ENCODE results near the gene KLK1. TPM values are rescaled to one million over a fixed set of nuclear protein-coding genes. Genes with fewer than 3 reads are reported as not detected.

The KLK1 gene
- total and polyA plus RNA-seq, 7 donors: 0.08 to 0.48 (median 0.33) TPM; not detected in 3

DNA sequence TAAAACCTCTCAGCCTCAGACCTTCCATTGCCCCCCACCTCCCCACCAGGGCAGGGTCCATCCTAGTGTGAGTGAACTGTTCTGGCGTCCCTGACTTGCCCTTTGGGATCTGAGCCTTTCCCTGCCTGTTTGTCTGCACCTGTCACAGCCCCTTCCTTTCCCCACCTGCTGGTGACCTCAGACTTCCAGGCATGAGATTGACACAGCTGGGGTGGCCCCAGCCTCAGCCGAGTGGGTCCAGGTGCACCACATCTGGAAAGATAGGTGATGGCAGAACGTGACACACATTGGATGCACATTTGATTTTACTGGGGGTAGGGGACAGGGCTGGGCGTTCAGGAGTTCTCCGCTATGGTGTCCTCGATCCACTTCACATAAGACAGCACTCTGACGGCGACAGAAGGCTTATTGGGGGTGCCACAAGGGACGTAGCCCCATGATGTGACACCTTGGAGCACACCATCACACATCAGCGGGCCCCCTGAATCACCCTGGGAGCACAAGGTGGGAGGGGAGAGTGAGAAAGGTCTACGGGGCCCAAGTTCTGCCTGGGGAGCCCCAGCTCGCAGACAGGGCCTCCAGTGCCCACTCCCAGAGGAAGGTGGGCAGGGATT is 4.6 kb downstream of the KLK1 start:
- Histone ChIP-seq H3K9me3 (no peaks in the 10 kb centered on the region), H3K4me3 (no peak overlapping the region), H3K27ac (no peak overlapping the region), H3K27me3 (ENCODE audit: insufficient read depth in 3 of 3, low read length in 2 of 3) (peaks cover 0 to 78% (median 32%) of the 10 kb centered on the region in 3 donors), H3K4me1 (no peaks in the 10 kb centered on the region), H3K36me3 (ENCODE audit: insufficient read depth in 1 of 2, low read depth in 1 of 2) (no peaks in the 10 kb centered on the region)
- intact Hi-C loops (cut with DNase I): loop anchor here in 1 of 2 donors (10.0 kb wide), 1 partner anchor 286 kb away; the partner anchor contains the start of gene CTU1
- ATAC-seq (no peak), DNase-seq (no peak)
- TF ChIP-seq CTCF (IDR thresholded peaks at IDR 0.05): no peak
- WGBS, 3 donors: 50 to 58% (median 53%) methylated on average over 12 of the region's 12 CpGs

DNA sequence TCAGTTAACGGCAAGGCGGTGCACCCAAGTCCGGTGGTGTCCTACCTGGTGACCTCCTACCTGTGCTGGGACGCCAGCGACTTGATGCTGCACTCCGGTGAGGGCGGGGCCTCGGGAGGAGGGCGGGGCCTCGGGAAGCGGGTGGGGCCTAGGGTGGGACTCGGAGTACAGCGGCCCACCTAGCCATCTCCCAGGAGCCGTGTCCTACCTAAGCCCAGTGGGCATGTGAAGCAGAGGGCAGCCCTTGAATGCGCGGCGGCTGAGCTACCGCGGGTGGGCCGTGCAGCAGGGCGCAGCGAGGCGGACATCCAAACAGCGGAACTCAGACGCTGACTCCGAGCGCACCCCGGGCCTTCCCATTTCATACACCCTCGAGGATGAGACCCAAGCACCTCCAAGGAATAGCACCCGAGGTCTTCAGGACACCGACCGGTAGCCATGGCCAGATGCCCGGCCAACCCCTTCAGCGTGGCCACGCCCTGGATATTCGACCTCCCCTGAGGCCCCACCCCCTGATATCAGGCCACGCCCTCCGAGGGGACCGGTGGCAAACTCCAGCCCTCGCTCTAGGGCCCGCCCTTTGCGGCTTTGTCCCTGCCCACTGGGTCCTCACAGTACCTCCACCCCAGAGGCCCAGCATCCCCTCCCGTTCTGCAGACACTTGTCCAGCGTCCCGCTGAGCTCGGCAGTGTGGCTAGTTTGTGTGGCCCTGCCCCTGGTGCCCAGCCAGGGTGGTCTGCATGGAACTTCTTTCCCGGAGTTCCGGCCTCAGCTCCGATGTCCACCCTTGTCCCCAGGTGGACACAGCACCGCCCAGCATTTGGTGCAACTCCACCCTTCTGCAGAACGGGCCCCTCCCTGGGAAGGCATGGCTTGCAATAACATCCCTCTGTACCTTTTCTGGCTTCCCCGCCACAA is 5.4 kb downstream of the KLK1 start:
- DNase-seq (peak; percentile 29 to 63), ATAC-seq (peak in 1 of 4 donors; percentile 30)
- H3K9me3 ChIP-seq: no peaks in the 10 kb centered on the region
- peak overlapping the region; percentile 36 for H3K4me3 ChIP-seq
- H3K4me1 ChIP-seq: no peaks in the 10 kb centered on the region
- H3K36me3 ChIP-seq (ENCODE audit: insufficient read depth in 1 of 2, low read depth in 1 of 2): no peaks in the 10 kb centered on the region
- H3K27ac ChIP-seq: no peak overlapping the region
- intact Hi-C loops (cut with DNase I): loop anchor here in 1 of 2 donors (10.0 kb wide), 1 partner anchor 287 kb away; the partner anchor contains the start of gene CTU1
- peaks cover 0 to 75% (median 32%) of the 10 kb centered on the region in 3 donors for H3K27me3 ChIP-seq (ENCODE audit: insufficient read depth in 3 of 3, low read length in 2 of 3)
- no peak for TF ChIP-seq CTCF (IDR thresholded peaks at IDR 0.05)
- WGBS, 3 donors: 3 to 6% (median 4%) methylated on average over 50 to 52 of the region's 52 CpGs

DNA sequence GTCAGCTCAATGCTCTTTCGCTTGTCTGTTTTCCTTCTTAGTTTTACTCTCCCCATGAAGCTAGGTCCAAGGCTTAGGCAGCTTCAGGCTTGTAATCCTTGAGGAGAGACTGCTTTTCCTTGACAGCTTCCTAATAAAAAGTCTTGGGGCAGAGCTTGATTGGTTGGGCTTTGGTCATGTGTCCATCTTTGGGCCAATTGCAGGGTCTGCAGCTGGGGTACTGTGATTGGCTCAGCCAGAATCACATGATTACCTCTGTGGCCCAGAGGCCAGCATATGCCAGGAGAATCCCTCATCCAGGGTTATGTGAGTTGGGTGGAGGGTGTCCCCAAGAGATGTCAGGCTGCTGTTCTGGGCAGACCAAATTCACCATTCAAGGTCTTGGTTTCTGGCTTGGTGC is 8.1 kb downstream of the KLK1 start:
- intact Hi-C loops (cut with DNase I): loop anchor here in 1 of 2 donors (10.0 kb wide), 1 partner anchor 289 kb away; the partner anchor contains the start of gene CTU1
- no peak for TF ChIP-seq CTCF (IDR thresholded peaks at IDR 0.05)
- DNase-seq (no peak), ATAC-seq (no peak)
- H3K27me3 ChIP-seq (ENCODE audit: insufficient read depth in 3 of 3, low read length in 2 of 3): peaks cover 0 to 52% (median 26%) of the 10 kb centered on the region in 3 donors
- 96 to 100% (median 100%) methylated on average over 1 of the region's 1 CpG for WGBS, 3 donors
- H3K36me3 ChIP-seq (ENCODE audit: insufficient read depth in 1 of 2, low read depth in 1 of 2): no peaks in the 10 kb centered on the region
- no peaks in the 10 kb centered on the region for H3K9me3 ChIP-seq
- H3K4me3 ChIP-seq: no peak overlapping the region
- no peaks in the 10 kb centered on the region for H3K4me1 ChIP-seq
- no peak overlapping the region for H3K27ac ChIP-seq

- TF ChIP-seq CTCF (IDR thresholded peaks at IDR 0.05): no peak
- Histone ChIP-seq H3K27me3 (ENCODE audit: insufficient read depth in 3 of 3, low read length in 2 of 3) (peaks cover 0 to 48% (median 22%) of the 10 kb centered on the region in 3 donors), H3K4me3 (no peak overlapping the region), H3K27ac (no peak overlapping the region), H3K4me1 (no peaks in the 10 kb centered on the region), H3K36me3 (ENCODE audit: insufficient read depth in 1 of 2, low read depth in 1 of 2) (no peaks in the 10 kb centered on the region), H3K9me3 (no peaks in the 10 kb centered on the region)
- intact Hi-C loops (cut with DNase I): loop anchor here in 1 of 2 donors (10.0 kb wide), 1 partner anchor 290 kb away; the partner anchor contains the start of gene CTU1
- WGBS, 3 donors: 73 to 79% (median 75%) methylated on average over 5 of the region's 5 CpGs
- no peak for ATAC-seq
- DNase-seq: no peak
Observed at GRCh38 chr19:50814883-50815282, 8.7 kb downstream of the KLK1 start.

Data from psoas muscle (tissue), 8 donors.